ENCODE measurements around the gene TMEM248. TPM values are rescaled to one million over a fixed set of nuclear protein-coding genes. Genes with fewer than 3 reads are reported as not detected.
A peak's percentile ranks its signal among the peaks of the same experiment; 100 is the strongest.

TMEM248 gene
- total RNA-seq, 1 experiment from 2014 or later = 98.0 TPM

DNA sequence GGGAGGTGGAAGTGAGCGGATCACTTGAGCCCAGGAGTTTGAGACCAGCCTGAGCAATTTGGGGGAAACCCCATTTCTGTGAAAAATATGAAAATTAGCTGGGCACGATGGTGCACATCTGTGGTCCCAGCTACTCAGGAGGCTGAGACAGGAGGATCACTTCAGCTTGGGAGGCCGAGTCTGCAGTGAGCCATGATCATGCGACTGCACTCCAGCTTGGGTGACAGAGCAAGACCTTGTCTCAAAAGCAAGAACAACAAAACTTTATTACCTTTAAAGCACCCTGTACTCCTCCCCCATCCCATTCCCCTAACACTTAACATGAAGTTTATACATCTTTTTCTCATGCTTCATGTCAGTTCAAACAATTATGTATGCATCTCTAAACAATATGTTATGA lies 1.3 kb upstream of the TMEM248 start:
- Mint-ChIP-seq H3K9me3 (ENCODE audit: unreplicated experiment) (no peaks in the 10 kb centered on the region), H3K36me3 (ENCODE audit: insufficient read depth, unreplicated experiment) (peaks cover 16% of the 10 kb centered on the region), H3K27ac (ENCODE audit: unreplicated experiment) (no peak overlapping the region), H3K27me3 (ENCODE audit: insufficient read depth, unreplicated experiment) (no peaks in the 10 kb centered on the region), H3K4me1 (ENCODE audit: low read depth, unreplicated experiment) (peaks cover 5% of the 10 kb centered on the region), H3K4me3 (ENCODE audit: unreplicated experiment) (no peak overlapping the region)
- Histone ChIP-seq H3K36me3 (ENCODE audit: control insufficient read depth, insufficient read depth, low read length) (peaks cover 2% of the 10 kb centered on the region; the same call in 1 of the 2 replicates), H3K4me3 (ENCODE audit: low read depth, low read length) (no peak overlapping the region), H3K9me3 (no peaks in the 10 kb centered on the region), H3K4me1 (0 out of 2 replicates have a peak, but pooled peaks cover 4% of the 10 kb centered on the region), H3K27me3 (replicated peaks; ENCODE audit: control insufficient read depth, insufficient read depth, low read length) (no peaks in the 10 kb centered on the region)
- ChIA-PET POLR2A (no interaction called here), CTCF (interaction anchor here (0.6 kb wide), 1 partner anchor 850 kb away, joined by 4 read pairs; no protein-coding TSS in a partner anchor)
- DNase-seq = no peak
- intact Hi-C loops (cut with micrococcal nuclease; ENCODE audit: unreplicated experiment) = no loop called here
- TF ChIP-seq, protein P1, sequence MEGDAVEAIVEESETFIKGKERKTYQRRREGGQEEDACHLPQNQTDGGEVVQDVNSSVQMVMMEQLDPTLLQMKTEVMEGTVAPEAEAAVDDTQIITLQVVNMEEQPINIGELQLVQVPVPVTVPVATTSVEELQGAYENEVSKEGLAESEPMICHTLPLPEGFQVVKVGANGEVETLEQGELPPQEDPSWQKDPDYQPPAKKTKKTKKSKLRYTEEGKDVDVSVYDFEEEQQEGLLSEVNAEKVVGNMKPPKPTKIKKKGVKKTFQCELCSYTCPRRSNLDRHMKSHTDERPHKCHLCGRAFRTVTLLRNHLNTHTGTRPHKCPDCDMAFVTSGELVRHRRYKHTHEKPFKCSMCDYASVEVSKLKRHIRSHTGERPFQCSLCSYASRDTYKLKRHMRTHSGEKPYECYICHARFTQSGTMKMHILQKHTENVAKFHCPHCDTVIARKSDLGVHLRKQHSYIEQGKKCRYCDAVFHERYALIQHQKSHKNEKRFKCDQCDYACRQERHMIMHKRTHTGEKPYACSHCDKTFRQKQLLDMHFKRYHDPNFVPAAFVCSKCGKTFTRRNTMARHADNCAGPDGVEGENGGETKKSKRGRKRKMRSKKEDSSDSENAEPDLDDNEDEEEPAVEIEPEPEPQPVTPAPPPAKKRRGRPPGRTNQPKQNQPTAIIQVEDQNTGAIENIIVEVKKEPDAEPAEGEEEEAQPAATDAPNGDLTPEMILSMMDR (IDR thresholded peaks at IDR 0.05; ENCODE audit: insufficient read depth in 1 of 2, low read depth in 1 of 2, low read length in 1 of 2, severe bottlenecking in 1 of 2, unreplicated experiment in 1 of 2) = no peak
- BruUV-seq (replicated peaks) = no TSS peak

GRCh38 chr7:66920256-66920655 lies 769 bp upstream of the TMEM248 start:
- Mint-ChIP-seq H3K4me3 (ENCODE audit: unreplicated experiment) (peak overlapping the region; percentile 95), H3K36me3 (ENCODE audit: insufficient read depth, unreplicated experiment) (peaks cover 19% of the 10 kb centered on the region), H3K27me3 (ENCODE audit: insufficient read depth, unreplicated experiment) (no peaks in the 10 kb centered on the region), H3K4me1 (ENCODE audit: low read depth, unreplicated experiment) (peaks cover 7% of the 10 kb centered on the region), H3K27ac (ENCODE audit: unreplicated experiment) (peak overlapping the region; percentile 89), H3K9me3 (ENCODE audit: unreplicated experiment) (no peaks in the 10 kb centered on the region)
- Histone ChIP-seq H3K9me3 (no peaks in the 10 kb centered on the region), H3K4me3 (ENCODE audit: low read depth, low read length) (peak overlapping the region; percentile 87), H3K36me3 (ENCODE audit: control insufficient read depth, insufficient read depth, low read length) (peaks cover 2% of the 10 kb centered on the region; the same call in 1 of the 2 replicates), H3K4me1 (peaks cover 7% of the 10 kb centered on the region; the same call in 1 of the 2 replicates), H3K27me3 (replicated peaks; ENCODE audit: control insufficient read depth, insufficient read depth, low read length) (no peaks in the 10 kb centered on the region)
- TF ChIP-seq, protein P1 (IDR thresholded peaks at IDR 0.05; ENCODE audit: insufficient read depth in 1 of 2, low read depth in 1 of 2, low read length in 1 of 2, severe bottlenecking in 1 of 2, unreplicated experiment in 1 of 2) = no peak
- BruUV-seq (replicated peaks) = no TSS peak
- ChIA-PET CTCF (interaction anchor here (0.6 kb wide), 1 partner anchor 851 kb away, joined by 4 read pairs; no protein-coding TSS in a partner anchor), POLR2A (interaction anchor here (1.0 to 1.8 kb wide), 2 partner anchors 75 kb away, joined by 9 to 13 read pairs; partner anchors contain the start of gene SBDS)
- DNase-seq = no peak
- intact Hi-C loops (cut with micrococcal nuclease; ENCODE audit: unreplicated experiment) = no loop called here

GRCh38 chr7:66921396-66921917 lies 432 bp downstream of the TMEM248 start:
- peak overlapping the region; percentile 89 for H3K27ac Mint-ChIP-seq (ENCODE audit: unreplicated experiment)
- intact Hi-C loops (cut with micrococcal nuclease; ENCODE audit: unreplicated experiment) = no loop called here
- H3K4me3 Mint-ChIP-seq (ENCODE audit: unreplicated experiment) = peak overlapping the region; percentile 95

More at GRCh38 chr7:66921396-66921917, 432 bp downstream of the TMEM248 start:
- H3K4me1 ChIP-seq = peaks cover 8% of the 10 kb centered on the region; the same call in 1 of the 2 replicates
- H3K36me3 Mint-ChIP-seq (ENCODE audit: insufficient read depth, unreplicated experiment) = peaks cover 29% of the 10 kb centered on the region
- peak overlapping the region; percentile 87 for H3K4me3 ChIP-seq (ENCODE audit: low read depth, low read length)
- peak in 1 of 2 experiments; percentile 15 for DNase-seq
- H3K4me1 Mint-ChIP-seq (ENCODE audit: low read depth, unreplicated experiment) = peaks cover 16% of the 10 kb centered on the region
- TF ChIP-seq, protein P1 (IDR thresholded peaks at IDR 0.05; ENCODE audit: insufficient read depth in 1 of 2, low read depth in 1 of 2, low read length in 1 of 2, severe bottlenecking in 1 of 2, unreplicated experiment in 1 of 2) = no peak
- H3K27me3 Mint-ChIP-seq (ENCODE audit: insufficient read depth, unreplicated experiment) = no peaks in the 10 kb centered on the region
- H3K9me3 Mint-ChIP-seq (ENCODE audit: unreplicated experiment) = no peaks in the 10 kb centered on the region
- H3K9me3 ChIP-seq = no peaks in the 10 kb centered on the region
- H3K36me3 ChIP-seq (ENCODE audit: control insufficient read depth, insufficient read depth, low read length) = peaks cover 2% of the 10 kb centered on the region; the same call in 1 of the 2 replicates
- ChIA-PET CTCF (interaction anchor here (0.6 to 1.4 kb wide), 2 partner anchors 17 to 77 kb away, joined by 3 to 4 read pairs; no protein-coding TSS in a partner anchor), POLR2A (interaction anchor here (0.6 to 1.8 kb wide), 3 partner anchors 43 to 77 kb away, joined by 3 to 13 read pairs (median 9); partner anchors contain the start of gene SBDS)
- BruUV-seq (replicated peaks) = no TSS peak
- no peaks in the 10 kb centered on the region for H3K27me3 ChIP-seq (replicated peaks; ENCODE audit: control insufficient read depth, insufficient read depth, low read length)

All from Caco-2 (cell line).